H9 (cell line): ENCODE results near the gene COLEC12. TPM values are rescaled to one million over a fixed set of nuclear protein-coding genes. Genes with fewer than 3 reads are reported as not detected.

Experiments used
- DNase-seq: peaks from one replicate; pipeline ENCODE4 v3.0.0-alpha.2; 2017
- H2AFZ ChIP-seq: one replicate; pipeline ENCODE4 v1.6.1; 2013; ENCODE audit warnings: mild to moderate bottlenecking, low read length, control low read depth, moderate library complexity
- H2AK5ac ChIP-seq: 2 replicates; pipeline ENCODE4 v1.6.1; 2013; ENCODE audit warnings: low read length, control low read depth, mixed read lengths; ENCODE audit not compliant: insufficient read length
- H2BK120ac ChIP-seq: one replicate; pipeline ENCODE4 v1.6.1; 2013; ENCODE audit warnings: low read depth, mild to moderate bottlenecking, low read length, control low read depth, inconsistent platforms; ENCODE audit not compliant: poor library complexity, severe bottlenecking
- H2BK12ac ChIP-seq: 2 replicates; pipeline ENCODE4 v1.6.1; 2013; ENCODE audit warnings: low read length, control low read depth, mixed read lengths, low read depth; ENCODE audit not compliant: insufficient read length
- H2BK15ac ChIP-seq: 2 replicates; pipeline ENCODE4 v1.6.1; 2013; ENCODE audit warnings: low read depth, low read length, control low read depth
- H2BK20ac ChIP-seq: one replicate; pipeline ENCODE4 v1.6.1; 2013; ENCODE audit warnings: low read depth, mild to moderate bottlenecking, low read length, control low read depth, inconsistent platforms; ENCODE audit not compliant: poor library complexity, severe bottlenecking
- H2BK5ac ChIP-seq: 2 replicates; pipeline ENCODE4 v1.6.1; 2013; ENCODE audit warnings: low read length, control low read depth, mixed read lengths; ENCODE audit not compliant: insufficient read length
- H3K14ac ChIP-seq: 2 replicates; pipeline ENCODE4 v1.6.1; 2013; ENCODE audit warnings: low read length, control low read depth; ENCODE audit not compliant: insufficient read depth
- H3K18ac ChIP-seq: 2 replicates; pipeline ENCODE4 v1.6.1; 2013; ENCODE audit warnings: low read depth, mild to moderate bottlenecking, mixed read lengths, low read length, control low read depth; ENCODE audit not compliant: insufficient read length
- H3K23ac ChIP-seq: 2 replicates; pipeline ENCODE4 v1.6.1; 2013; ENCODE audit warnings: low read length, control low read depth, mixed read lengths, low read depth; ENCODE audit not compliant: insufficient read length
- H3K23me2 ChIP-seq: 2 replicates; pipeline ENCODE4 v1.6.1; 2013; ENCODE audit warnings: low read depth, mild to moderate bottlenecking, mixed read lengths, low read length, control low read depth; ENCODE audit not compliant: insufficient read length, poor library complexity, severe bottlenecking
- H3K27ac ChIP-seq: 2 replicates; pipeline ENCODE4 v1.5.1; 2013; ENCODE audit warnings: low read length, control low read depth, mixed read lengths, low read depth; ENCODE audit not compliant: insufficient read length
- H3K27me3 ChIP-seq: 2 replicates; pipeline ENCODE4 v1.6.1; 2013; ENCODE audit warnings: low read length, control low read depth, inconsistent platforms; ENCODE audit not compliant: insufficient read depth
- H3K4ac ChIP-seq: 2 replicates; pipeline ENCODE4 v1.6.1; 2013; ENCODE audit warnings: low read depth, mild to moderate bottlenecking, control low read depth, inconsistent platforms, low read length, moderate library complexity
- H3K4me1 ChIP-seq: 2 replicates; pipeline ENCODE4 v1.6.1; 2013; ENCODE audit warnings: low read length, control low read depth, inconsistent platforms; ENCODE audit not compliant: insufficient read depth
- H3K4me2 ChIP-seq: 2 replicates; pipeline ENCODE4 v1.6.1; 2013; ENCODE audit warnings: low read length, control low read depth, mixed read lengths; ENCODE audit not compliant: insufficient read length, insufficient read depth
- H3K56ac ChIP-seq: 2 replicates; pipeline ENCODE4 v1.6.1; 2013; ENCODE audit warnings: low read depth, mild to moderate bottlenecking, mixed read lengths, low read length, control low read depth; ENCODE audit not compliant: insufficient read length
- H3K79me1 ChIP-seq: 2 replicates; pipeline ENCODE4 v1.6.1; 2013; ENCODE audit warnings: low read depth, mild to moderate bottlenecking, moderate library complexity, low read length, control low read depth, inconsistent platforms; ENCODE audit not compliant: insufficient read depth, poor library complexity, severe bottlenecking
- H3K79me2 ChIP-seq: 2 replicates; pipeline ENCODE4 v1.6.1; 2013; ENCODE audit warnings: low read length, control low read depth, inconsistent platforms; ENCODE audit not compliant: insufficient read depth
- H3K9ac ChIP-seq: 2 replicates; pipeline ENCODE4 v1.6.1; 2013; ENCODE audit warnings: low read length, control low read depth, mixed read lengths; ENCODE audit not compliant: insufficient read length; ENCODE audit errors: extremely low read depth
- H3K9me3 ChIP-seq: one replicate; pipeline ENCODE4 v1.6.1; 2013; ENCODE audit warnings: low read depth, low read length, inconsistent platforms; ENCODE audit not compliant: control insufficient read depth
- H3T11ph ChIP-seq: one replicate; pipeline ENCODE4 v1.6.1; 2013; ENCODE audit warnings: mild to moderate bottlenecking, low read length, control low read depth, inconsistent platforms
- H4K20me1 ChIP-seq: one replicate; pipeline ENCODE4 v1.6.1; 2013; ENCODE audit not compliant: control insufficient read depth, insufficient read length, insufficient read depth
- H4K5ac ChIP-seq: 2 replicates; pipeline ENCODE4 v1.6.1; 2013; ENCODE audit warnings: low read depth, mild to moderate bottlenecking, mixed read lengths, low read length, control low read depth; ENCODE audit not compliant: insufficient read length
- H4K8ac ChIP-seq: replicated peaks from 2 replicates; pipeline ENCODE4 v1.6.1; 2013; ENCODE audit warnings: low read length, control low read depth, mixed read lengths, low read depth; ENCODE audit not compliant: insufficient read length
- H4K91ac ChIP-seq: 2 replicates; pipeline ENCODE4 v1.6.1; 2013; ENCODE audit warnings: low read depth, mild to moderate bottlenecking, moderate library complexity, mixed read lengths, low read length, control low read depth; ENCODE audit not compliant: insufficient read length
- H3K27ac Mint-ChIP-seq, 3 experiments: 2 replicates in 2 of 3; 3 replicates in 1 of 3; pipeline ENCODE4 v1.8.0; 2020 to 2021; ENCODE audit warnings: mixed read lengths in 3 of 3, mild to moderate bottlenecking in 1 of 3, moderate library complexity in 1 of 3
- H3K27me3 Mint-ChIP-seq: 2 replicates; pipeline ENCODE4 v1.8.0; 2021; ENCODE audit warnings: low read depth, mild to moderate bottlenecking, moderate library complexity, mixed read lengths
- H3K36me3 Mint-ChIP-seq, 3 experiments: 2 replicates in 2 of 3; 3 replicates in 1 of 3; pipeline ENCODE4 v1.8.0; 2020 to 2021; ENCODE audit warnings: low read depth in 3 of 3, mixed read lengths in 3 of 3; ENCODE audit not compliant: insufficient read depth in 1 of 3
- H3K4me1 Mint-ChIP-seq, 2 experiments: 2 replicates each; pipeline ENCODE4 v1.8.0; 2020; ENCODE audit warnings: mixed read lengths in 2 of 2
- H3K4me3 Mint-ChIP-seq, 2 experiments: 2 replicates in 1 of 2; 3 replicates in 1 of 2; pipeline ENCODE4 v1.8.0; 2020 to 2021; ENCODE audit warnings: mild to moderate bottlenecking in 2 of 2, mixed read lengths in 2 of 2, moderate library complexity in 1 of 2
- H3K9me3 Mint-ChIP-seq, 2 experiments: 2 replicates in 1 of 2; 3 replicates in 1 of 2; pipeline ENCODE4 v1.8.0; 2020; ENCODE audit warnings: mild to moderate bottlenecking in 2 of 2, mixed read lengths in 2 of 2, moderate library complexity in 1 of 2
- CTCF ChIP-seq: fragments of 200-600 bp; sonication (generic); conservative IDR thresholded peaks from 3 replicates; pipeline ENCODE4 v1.8.0; 2021; ENCODE audit warnings: antibody characterized with exemption, mild to moderate bottlenecking
- WGBS: extraction: QIAGEN DNeasy Blood & Tissue Kit; methylation state at CpG from one replicate; pipeline ENCODE4 v1.1.7; 2013; ENCODE audit warnings: missing lambda C conversion rate, low lambda C conversion rate, mixed read lengths; ENCODE audit not compliant: insufficient read length; ENCODE audit errors: extremely low coverage; 5-methylcytosine and 5-hydroxymethylcytosine counted together
- total RNA-seq: library from RNA; stranded (reverse); gene quantifications from 2 replicates; pipeline ENCODE4 v1.2.1, GENCODE V29; 2021

Gene COLEC12
- total RNA-seq, 1 experiment from 2014 or later: 0.70 TPM

GRCh38 chr18:355678-356077 lies 144.8 kb downstream of the COLEC12 start:
- H3K4me1 Mint-ChIP-seq: peaks cover 2 to 4% of the 10 kb centered on the region in 2 experiments; a peak in 2 of 4 replicates
- no peak overlapping the region for H2AFZ ChIP-seq
- no peaks in the 10 kb centered on the region for H4K20me1 ChIP-seq
- WGBS: no CpG with 5 or more reads among the region's 4 CpGs
- no peaks in the 10 kb centered on the region for H3K9me3 Mint-ChIP-seq
- DNase-seq: no peak
- no peaks in the 10 kb centered on the region for H3K79me2 ChIP-seq
- H4K8ac ChIP-seq: no peak overlapping the region
- no peak overlapping the region for H4K91ac ChIP-seq
- no peaks in the 10 kb centered on the region for H3K4me1 ChIP-seq
- no peak overlapping the region for H3K4me3 Mint-ChIP-seq
- H3K9me3 ChIP-seq: no peaks in the 10 kb centered on the region
- H2BK5ac ChIP-seq: no peak overlapping the region
- no peak overlapping the region for H2BK15ac ChIP-seq
- no peaks in the 10 kb centered on the region for H3K79me1 ChIP-seq
- no peaks in the 10 kb centered on the region for H3K23me2 ChIP-seq
- H3K27me3 ChIP-seq: no peaks in the 10 kb centered on the region
- no peak overlapping the region for H2AK5ac ChIP-seq
- no peak overlapping the region for H2BK120ac ChIP-seq
- no peak overlapping the region for H3K27ac ChIP-seq
- H3T11ph ChIP-seq: no peak overlapping the region
- H3K27me3 Mint-ChIP-seq: peaks cover 4% of the 10 kb centered on the region; the same call in 1 of the 2 replicates
- H2BK20ac ChIP-seq: no peak overlapping the region
- H3K4me2 ChIP-seq: no peak overlapping the region
- no peak overlapping the region for H4K5ac ChIP-seq
- H2BK12ac ChIP-seq: no peak overlapping the region
- H3K14ac ChIP-seq: no peak overlapping the region
- H3K9ac ChIP-seq: no peak overlapping the region
- H3K36me3 Mint-ChIP-seq: no peaks in the 10 kb centered on the region
- no peak overlapping the region for H3K23ac ChIP-seq
- no peak overlapping the region for H3K27ac Mint-ChIP-seq
- H3K4ac ChIP-seq: no peak overlapping the region
- no peak overlapping the region for H3K18ac ChIP-seq
- no peak for TF ChIP-seq CTCF
- no peak overlapping the region for H3K56ac ChIP-seq
